ENCODE results near the gene MAJIN. TPM values are rescaled to one million over a fixed set of nuclear protein-coding genes. Genes with fewer than 3 reads are reported as not detected.

Gene MAJIN
- total RNA-seq, 1 experiment from 2014 or later = not detected

GRCh38 chr11:64909653-64910343 lies 62.1 kb downstream of the MAJIN start:
- intact Hi-C loops (cut with micrococcal nuclease; ENCODE audit: unreplicated experiment) = no loop called here

GRCh38 chr11:64908766-64909165 lies 63.1 kb downstream of the MAJIN start:
- TF ChIP-seq CTCF (IDR thresholded peaks at IDR 0.05; ENCODE audit: insufficient read depth in 1 of 2, low read depth in 1 of 2, low read length in 1 of 2, severe bottlenecking in 1 of 2, unreplicated experiment in 1 of 2) = no peak
- Mint-ChIP-seq H3K4me1 (ENCODE audit: low read depth, unreplicated experiment) (no peaks in the 10 kb centered on the region), H3K36me3 (ENCODE audit: insufficient read depth, unreplicated experiment) (peaks cover 30% of the 10 kb centered on the region), H3K27ac (ENCODE audit: unreplicated experiment) (no peak overlapping the region), H3K9me3 (ENCODE audit: unreplicated experiment) (no peaks in the 10 kb centered on the region), H3K4me3 (ENCODE audit: unreplicated experiment) (no peak overlapping the region), H3K27me3 (ENCODE audit: insufficient read depth, unreplicated experiment) (no peaks in the 10 kb centered on the region)
- Histone ChIP-seq H3K4me3 (ENCODE audit: low read depth, low read length) (no peak overlapping the region), H3K4me1 (no peaks in the 10 kb centered on the region), H3K27me3 (replicated peaks; ENCODE audit: control insufficient read depth, insufficient read depth, low read length) (no peaks in the 10 kb centered on the region), H3K9me3 (no peaks in the 10 kb centered on the region), H3K36me3 (ENCODE audit: control insufficient read depth, insufficient read depth, low read length) (peaks cover 3% of the 10 kb centered on the region)
- no peak for DNase-seq
- POLR2A ChIA-PET = no interaction called here
- CTCF ChIA-PET = no interaction called here
- no TSS peak for BruUV-seq (replicated peaks)
- intact Hi-C loops (cut with micrococcal nuclease; ENCODE audit: unreplicated experiment) = no loop called here

More at GRCh38 chr11:64909653-64910343, 62.1 kb downstream of the MAJIN start:
- Mint-ChIP-seq H3K4me1 (ENCODE audit: low read depth, unreplicated experiment) (no peaks in the 10 kb centered on the region), H3K27ac (ENCODE audit: unreplicated experiment) (no peak overlapping the region), H3K36me3 (ENCODE audit: insufficient read depth, unreplicated experiment) (peaks cover 32% of the 10 kb centered on the region), H3K9me3 (ENCODE audit: unreplicated experiment) (no peaks in the 10 kb centered on the region), H3K4me3 (ENCODE audit: unreplicated experiment) (no peak overlapping the region), H3K27me3 (ENCODE audit: insufficient read depth, unreplicated experiment) (no peaks in the 10 kb centered on the region)
- no peak for DNase-seq
- POLR2A ChIA-PET = no interaction called here
- no peak overlapping the region for H3K4me3 ChIP-seq (ENCODE audit: low read depth, low read length)
- H3K27me3 ChIP-seq (replicated peaks; ENCODE audit: control insufficient read depth, insufficient read depth, low read length) = no peaks in the 10 kb centered on the region
- no peaks in the 10 kb centered on the region for H3K9me3 ChIP-seq
- no peak for TF ChIP-seq CTCF (IDR thresholded peaks at IDR 0.05; ENCODE audit: insufficient read depth in 1 of 2, low read depth in 1 of 2, low read length in 1 of 2, severe bottlenecking in 1 of 2, unreplicated experiment in 1 of 2)
- BruUV-seq (replicated peaks) = no TSS peak
- CTCF ChIA-PET = no interaction called here
- H3K4me1 ChIP-seq = no peaks in the 10 kb centered on the region
- H3K36me3 ChIP-seq (ENCODE audit: control insufficient read depth, insufficient read depth, low read length) = peaks cover 5% of the 10 kb centered on the region

- Mint-ChIP-seq H3K4me3 (ENCODE audit: unreplicated experiment) (no peak overlapping the region), H3K27me3 (ENCODE audit: insufficient read depth, unreplicated experiment) (no peaks in the 10 kb centered on the region), H3K9me3 (ENCODE audit: unreplicated experiment) (no peaks in the 10 kb centered on the region), H3K36me3 (ENCODE audit: insufficient read depth, unreplicated experiment) (peaks cover 27% of the 10 kb centered on the region), H3K4me1 (ENCODE audit: low read depth, unreplicated experiment) (no peaks in the 10 kb centered on the region), H3K27ac (ENCODE audit: unreplicated experiment) (no peak overlapping the region)
- no peak for TF ChIP-seq CTCF (IDR thresholded peaks at IDR 0.05; ENCODE audit: insufficient read depth in 1 of 2, low read depth in 1 of 2, low read length in 1 of 2, severe bottlenecking in 1 of 2, unreplicated experiment in 1 of 2)
- no peaks in the 10 kb centered on the region for H3K9me3 ChIP-seq
- CTCF ChIA-PET = interaction anchor here (0.8 kb wide), 1 partner anchor 42 kb away, joined by 4 read pairs; no protein-coding TSS in a partner anchor
- no peaks in the 10 kb centered on the region for H3K27me3 ChIP-seq (replicated peaks; ENCODE audit: control insufficient read depth, insufficient read depth, low read length)
- no TSS peak for BruUV-seq (replicated peaks)
- H3K36me3 ChIP-seq (ENCODE audit: control insufficient read depth, insufficient read depth, low read length) = peaks cover 3% of the 10 kb centered on the region; the same call in 1 of the 2 replicates
- no peak overlapping the region for H3K4me3 ChIP-seq (ENCODE audit: low read depth, low read length)
- no peaks in the 10 kb centered on the region for H3K4me1 ChIP-seq
- POLR2A ChIA-PET = interaction anchor here (0.6 kb wide), 1 partner anchor 9 kb away, joined by 6 read pairs; no protein-coding TSS in a partner anchor
- no peak for DNase-seq
- intact Hi-C loops (cut with micrococcal nuclease; ENCODE audit: unreplicated experiment) = no loop called here
These were observed 65.6 kb downstream of the MAJIN start for GRCh38 chr11:64906314-64906635.
